ENCODE measurements around the gene DNAJC18.
A peak's percentile ranks its signal among the peaks of the same experiment; 100 is the strongest.

Gene DNAJC18

DNA sequence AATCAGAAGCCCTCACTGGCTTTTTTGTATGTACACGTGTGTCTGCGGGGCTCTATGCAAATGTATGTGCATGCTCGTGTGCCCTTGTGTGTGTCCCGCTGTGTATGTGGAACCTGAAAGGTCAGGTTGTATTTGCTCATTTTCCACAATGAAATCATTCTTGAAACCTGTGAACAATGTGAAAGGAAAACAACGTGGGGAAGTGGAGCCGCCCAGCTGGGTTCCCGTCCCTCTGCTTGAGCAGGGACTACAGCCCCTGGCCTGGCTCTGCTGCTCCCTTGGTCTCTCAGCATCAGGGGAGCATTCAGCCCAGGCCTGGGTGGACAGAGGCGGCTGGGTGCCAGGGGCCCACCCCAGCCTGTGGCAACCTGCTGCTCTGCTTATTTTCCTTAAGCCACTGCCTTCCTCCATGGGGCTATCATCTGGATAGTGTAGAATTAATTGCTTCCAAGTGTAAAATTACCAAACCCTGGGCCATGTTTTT, 20.2 kb upstream of the DNAJC18 start:
- TF ChIP-seq, protein P1, sequence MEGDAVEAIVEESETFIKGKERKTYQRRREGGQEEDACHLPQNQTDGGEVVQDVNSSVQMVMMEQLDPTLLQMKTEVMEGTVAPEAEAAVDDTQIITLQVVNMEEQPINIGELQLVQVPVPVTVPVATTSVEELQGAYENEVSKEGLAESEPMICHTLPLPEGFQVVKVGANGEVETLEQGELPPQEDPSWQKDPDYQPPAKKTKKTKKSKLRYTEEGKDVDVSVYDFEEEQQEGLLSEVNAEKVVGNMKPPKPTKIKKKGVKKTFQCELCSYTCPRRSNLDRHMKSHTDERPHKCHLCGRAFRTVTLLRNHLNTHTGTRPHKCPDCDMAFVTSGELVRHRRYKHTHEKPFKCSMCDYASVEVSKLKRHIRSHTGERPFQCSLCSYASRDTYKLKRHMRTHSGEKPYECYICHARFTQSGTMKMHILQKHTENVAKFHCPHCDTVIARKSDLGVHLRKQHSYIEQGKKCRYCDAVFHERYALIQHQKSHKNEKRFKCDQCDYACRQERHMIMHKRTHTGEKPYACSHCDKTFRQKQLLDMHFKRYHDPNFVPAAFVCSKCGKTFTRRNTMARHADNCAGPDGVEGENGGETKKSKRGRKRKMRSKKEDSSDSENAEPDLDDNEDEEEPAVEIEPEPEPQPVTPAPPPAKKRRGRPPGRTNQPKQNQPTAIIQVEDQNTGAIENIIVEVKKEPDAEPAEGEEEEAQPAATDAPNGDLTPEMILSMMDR (conservative IDR thresholded peaks at IDR 0.05; ENCODE audit: low read length) = no peak
- no peak for TF ChIP-seq EZH2phosphoT487 (IDR thresholded peaks at IDR 0.05; ENCODE audit: borderline replicate concordance)
- H2AFZ ChIP-seq (ENCODE audit: low read length) = peak overlapping the region; percentile 69

DNA sequence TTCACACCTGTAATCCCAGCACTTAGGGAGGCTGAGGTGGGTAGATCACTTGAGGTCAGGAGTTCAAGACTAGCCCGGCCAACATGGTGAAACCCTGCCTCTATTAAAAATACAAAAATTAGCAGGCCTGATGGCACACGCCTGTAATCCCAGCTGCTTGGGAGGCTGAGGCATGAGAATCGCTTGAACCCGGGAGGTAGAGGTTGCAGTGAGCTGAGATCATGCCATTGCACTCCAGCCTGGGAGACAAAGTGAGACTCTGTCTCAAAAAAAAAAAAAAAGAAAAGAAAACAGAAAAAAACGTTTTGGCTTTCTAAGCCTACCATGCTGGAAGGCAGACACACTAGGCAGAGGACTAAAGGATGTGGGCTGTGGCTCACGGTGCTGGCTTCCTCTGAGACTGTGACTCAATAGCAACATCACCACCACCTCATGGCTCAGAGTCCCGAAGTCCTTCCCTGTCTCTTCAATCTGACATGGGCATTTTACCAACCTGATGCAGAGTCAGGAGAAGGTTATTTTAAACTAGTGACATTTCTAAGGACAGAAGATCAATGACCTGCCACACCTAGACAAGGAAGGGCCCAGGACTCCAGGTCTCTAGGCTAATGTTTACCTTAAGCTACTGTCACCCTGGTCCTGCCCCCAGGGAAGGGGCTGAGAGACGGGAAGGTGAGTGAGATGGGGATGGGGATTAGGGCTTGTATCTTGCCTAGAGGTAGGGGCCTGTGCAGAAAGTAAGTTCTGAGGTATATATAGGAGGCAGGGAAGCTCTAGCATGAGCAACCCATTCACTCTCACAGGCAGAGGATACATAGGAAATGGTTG, 19.5 kb upstream of the DNAJC18 start:
- peak overlapping the region; percentile 62 for H3K4me2 ChIP-seq (ENCODE audit: low read depth, low read length, poor library complexity, severe bottlenecking)
- no peaks in the 10 kb centered on the region for H3F3A ChIP-seq (ENCODE audit: low read depth)
- no peaks in the 10 kb centered on the region for H3K79me2 ChIP-seq (ENCODE audit: insufficient read depth, low read length)
- no peak for TF ChIP-seq EZH2phosphoT487 (IDR thresholded peaks at IDR 0.05; ENCODE audit: borderline replicate concordance)
- TF ChIP-seq, protein P1 (conservative IDR thresholded peaks at IDR 0.05; ENCODE audit: low read length) = no peak
- peak overlapping the region; percentile 69 for H2AFZ ChIP-seq (ENCODE audit: low read length)
- no peaks in the 10 kb centered on the region for H3K9me2 ChIP-seq (replicated peaks; ENCODE audit: low read depth, low read length)
- H3K4me3 ChIP-seq (ENCODE audit: low read length, poor library complexity, severe bottlenecking) = peak overlapping the region; percentile 8
- H3K4me1 ChIP-seq (ENCODE audit: insufficient read depth, low read length, poor library complexity, severe bottlenecking) = peaks cover 25% of the 10 kb centered on the region
- no peaks in the 10 kb centered on the region for H3K9me3 ChIP-seq (ENCODE audit: insufficient read depth, low read depth, low read length)
- H4K20me1 ChIP-seq (ENCODE audit: insufficient read depth, low read length, poor library complexity, severe bottlenecking) = no peaks in the 10 kb centered on the region
- peak overlapping the region; percentile 43 for H3K9ac ChIP-seq (ENCODE audit: low read depth, low read length, poor library complexity, severe bottlenecking)
- no peaks in the 10 kb centered on the region for H3K27me3 ChIP-seq (ENCODE audit: insufficient read depth, low read length, poor library complexity, severe bottlenecking)
- no peaks in the 10 kb centered on the region for H3K36me3 ChIP-seq (ENCODE audit: insufficient read depth, low read length)

More for the DNA sequence above, 20.2 kb upstream of the DNAJC18 start:
- H3K27me3 ChIP-seq (ENCODE audit: insufficient read depth, low read length, poor library complexity, severe bottlenecking) = no peaks in the 10 kb centered on the region
- no peaks in the 10 kb centered on the region for H3K9me3 ChIP-seq (ENCODE audit: insufficient read depth, low read depth, low read length)
- H3K4me2 ChIP-seq (ENCODE audit: low read depth, low read length, poor library complexity, severe bottlenecking) = peak overlapping the region; percentile 62
- no peaks in the 10 kb centered on the region for H4K20me1 ChIP-seq (ENCODE audit: insufficient read depth, low read length, poor library complexity, severe bottlenecking)
- H3K4me3 ChIP-seq (ENCODE audit: low read length, poor library complexity, severe bottlenecking) = peak overlapping the region; percentile 8
- H3K79me2 ChIP-seq (ENCODE audit: insufficient read depth, low read length) = no peaks in the 10 kb centered on the region
- H3K9ac ChIP-seq (ENCODE audit: low read depth, low read length, poor library complexity, severe bottlenecking) = peak overlapping the region; percentile 43
- peaks cover 25% of the 10 kb centered on the region for H3K4me1 ChIP-seq (ENCODE audit: insufficient read depth, low read length, poor library complexity, severe bottlenecking)
- H3F3A ChIP-seq (ENCODE audit: low read depth) = no peaks in the 10 kb centered on the region
- no peaks in the 10 kb centered on the region for H3K36me3 ChIP-seq (ENCODE audit: insufficient read depth, low read length)
- no peaks in the 10 kb centered on the region for H3K9me2 ChIP-seq (replicated peaks; ENCODE audit: low read depth, low read length)

DNA sequence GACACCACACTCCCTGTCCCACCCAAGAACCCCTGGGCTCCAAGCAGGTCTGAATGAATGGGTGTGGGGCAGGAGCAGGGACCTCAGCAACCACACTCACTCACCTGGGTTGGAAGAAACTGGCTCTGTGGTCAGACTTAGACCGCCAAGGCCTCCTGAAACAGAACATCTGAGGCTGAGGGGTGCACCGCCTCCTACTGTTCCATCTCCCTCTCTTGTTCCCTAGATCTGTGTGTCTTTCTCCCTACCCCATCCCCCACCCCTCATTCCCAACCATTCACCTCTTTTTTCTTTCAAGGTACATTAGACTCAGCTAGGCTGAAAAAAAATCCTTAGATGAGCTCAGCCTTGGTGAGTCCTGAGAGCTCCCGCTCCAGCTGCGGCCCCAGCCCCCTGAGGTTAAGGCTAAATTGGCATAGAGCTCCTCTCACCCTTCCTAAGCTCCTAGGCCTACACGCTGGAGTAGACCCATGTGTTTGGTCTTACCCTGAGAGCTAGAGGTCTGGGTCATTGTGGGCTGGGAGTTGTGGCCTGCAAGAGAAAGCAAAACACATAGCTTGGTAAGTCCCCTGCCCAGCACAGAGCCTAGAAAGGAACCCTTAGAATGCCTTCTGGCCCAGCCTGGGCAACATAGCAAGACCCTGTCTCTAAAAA, 18.5 kb upstream of the DNAJC18 start:
- H3K9ac ChIP-seq (ENCODE audit: low read depth, low read length, poor library complexity, severe bottlenecking) = peak overlapping the region; percentile 43
- peaks cover 25% of the 10 kb centered on the region for H3K4me1 ChIP-seq (ENCODE audit: insufficient read depth, low read length, poor library complexity, severe bottlenecking)
- H3K27me3 ChIP-seq (ENCODE audit: insufficient read depth, low read length, poor library complexity, severe bottlenecking) = no peaks in the 10 kb centered on the region
- H3K4me2 ChIP-seq (ENCODE audit: low read depth, low read length, poor library complexity, severe bottlenecking) = no peak overlapping the region
- no peak overlapping the region for H2AFZ ChIP-seq (ENCODE audit: low read length)
- H3K36me3 ChIP-seq (ENCODE audit: insufficient read depth, low read length) = no peaks in the 10 kb centered on the region
- no peaks in the 10 kb centered on the region for H3K9me3 ChIP-seq (ENCODE audit: insufficient read depth, low read depth, low read length)
- no peaks in the 10 kb centered on the region for H4K20me1 ChIP-seq (ENCODE audit: insufficient read depth, low read length, poor library complexity, severe bottlenecking)
- H3F3A ChIP-seq (ENCODE audit: low read depth) = no peaks in the 10 kb centered on the region
- H3K9me2 ChIP-seq (replicated peaks; ENCODE audit: low read depth, low read length) = no peaks in the 10 kb centered on the region
- no peak overlapping the region for H3K4me3 ChIP-seq (ENCODE audit: low read length, poor library complexity, severe bottlenecking)
- no peaks in the 10 kb centered on the region for H3K79me2 ChIP-seq (ENCODE audit: insufficient read depth, low read length)
- TF ChIP-seq, protein P1 (conservative IDR thresholded peaks at IDR 0.05; ENCODE audit: low read length) = no peak
- TF ChIP-seq EZH2phosphoT487 (IDR thresholded peaks at IDR 0.05; ENCODE audit: borderline replicate concordance) = no peak
